ENCODE data around the gene STX12. TPM values are rescaled to one million over a fixed set of nuclear protein-coding genes. Genes with fewer than 3 reads are reported as not detected.
A peak's percentile ranks its signal among the peaks of the same experiment; 100 is the strongest.
"Not testable (repeated sequence)": the region's sequence is repeated elsewhere in the genome, so short reads cannot be mapped to it uniquely, and the experiment has no call there.

Gene STX12
- total RNA-seq, 1 donor from 2014 or later: 22.0 TPM

DNA sequence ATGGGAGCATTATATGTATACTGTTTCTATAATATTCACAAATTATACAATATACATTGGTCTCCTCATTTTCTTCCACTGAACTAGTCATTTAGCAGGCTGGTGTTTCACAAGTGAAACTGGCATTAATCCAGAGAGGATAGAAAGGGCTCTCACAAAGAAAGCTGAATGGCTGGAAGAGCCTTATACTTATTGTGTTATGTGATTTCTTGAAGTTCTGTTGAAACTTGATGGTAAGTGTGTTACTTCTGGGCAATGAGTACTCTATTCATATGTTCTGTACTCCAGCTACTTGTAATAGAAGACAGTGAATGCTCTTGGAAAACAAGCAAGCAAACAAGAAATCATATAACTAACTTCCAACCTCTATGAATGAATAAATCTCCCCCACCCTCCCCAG, 14.9 kb downstream of the STX12 start:
- H3K9me3 ChIP-seq (replicated peaks): no peaks in the 10 kb centered on the region
- peaks cover 78% of the 10 kb centered on the region for H3K4me1 ChIP-seq
- H3K27ac ChIP-seq (replicated peaks): peak overlapping the region; percentile 24
- intact Hi-C loops (cut with micrococcal nuclease): no loop called here
- H3K27me3 ChIP-seq (ENCODE audit: low read depth): no peaks in the 10 kb centered on the region
- no peak for DNase-seq
- no peak overlapping the region for H3K4me3 ChIP-seq
- TF ChIP-seq, protein P1, sequence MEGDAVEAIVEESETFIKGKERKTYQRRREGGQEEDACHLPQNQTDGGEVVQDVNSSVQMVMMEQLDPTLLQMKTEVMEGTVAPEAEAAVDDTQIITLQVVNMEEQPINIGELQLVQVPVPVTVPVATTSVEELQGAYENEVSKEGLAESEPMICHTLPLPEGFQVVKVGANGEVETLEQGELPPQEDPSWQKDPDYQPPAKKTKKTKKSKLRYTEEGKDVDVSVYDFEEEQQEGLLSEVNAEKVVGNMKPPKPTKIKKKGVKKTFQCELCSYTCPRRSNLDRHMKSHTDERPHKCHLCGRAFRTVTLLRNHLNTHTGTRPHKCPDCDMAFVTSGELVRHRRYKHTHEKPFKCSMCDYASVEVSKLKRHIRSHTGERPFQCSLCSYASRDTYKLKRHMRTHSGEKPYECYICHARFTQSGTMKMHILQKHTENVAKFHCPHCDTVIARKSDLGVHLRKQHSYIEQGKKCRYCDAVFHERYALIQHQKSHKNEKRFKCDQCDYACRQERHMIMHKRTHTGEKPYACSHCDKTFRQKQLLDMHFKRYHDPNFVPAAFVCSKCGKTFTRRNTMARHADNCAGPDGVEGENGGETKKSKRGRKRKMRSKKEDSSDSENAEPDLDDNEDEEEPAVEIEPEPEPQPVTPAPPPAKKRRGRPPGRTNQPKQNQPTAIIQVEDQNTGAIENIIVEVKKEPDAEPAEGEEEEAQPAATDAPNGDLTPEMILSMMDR (IDR thresholded peaks at IDR 0.05; ENCODE audit: borderline replicate concordance): no peak
- peaks cover 22% of the 10 kb centered on the region for H3K36me3 ChIP-seq

DNA sequence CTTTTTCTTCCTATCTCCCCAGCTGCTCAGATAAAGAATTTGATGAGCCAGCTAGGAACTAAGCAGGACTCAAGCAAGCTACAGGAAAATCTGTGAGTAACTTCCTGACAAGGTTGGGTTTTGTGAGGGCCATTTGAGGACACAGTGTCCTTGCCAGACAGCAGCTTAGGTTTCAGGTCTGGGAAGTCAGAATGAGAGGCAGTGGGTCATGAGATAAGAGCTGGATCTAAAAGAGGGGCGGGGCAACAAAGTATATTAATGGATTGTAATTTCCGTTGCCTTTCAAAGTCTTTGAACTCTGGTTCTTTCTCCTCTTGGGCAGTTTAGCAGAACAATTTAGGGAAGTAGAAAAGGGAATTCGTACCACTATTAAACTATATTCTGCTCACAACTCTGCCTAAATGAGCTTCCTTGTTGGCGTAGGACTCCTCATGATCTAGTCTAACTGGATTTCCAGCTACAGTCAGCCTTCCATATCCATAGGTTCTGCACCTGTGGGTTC, 16.6 kb downstream of the STX12 start:
- no peak overlapping the region for H3K4me3 ChIP-seq
- intact Hi-C loops (cut with micrococcal nuclease): no loop called here
- peaks cover 39% of the 10 kb centered on the region for H3K36me3 ChIP-seq
- peaks cover 61% of the 10 kb centered on the region for H3K4me1 ChIP-seq
- H3K27ac ChIP-seq (replicated peaks): peak overlapping the region; percentile 62
- DNase-seq: no peak
- H3K9me3 ChIP-seq (replicated peaks): no peaks in the 10 kb centered on the region
- TF ChIP-seq, protein P1 (IDR thresholded peaks at IDR 0.05; ENCODE audit: borderline replicate concordance): no peak
- H3K27me3 ChIP-seq (ENCODE audit: low read depth): no peaks in the 10 kb centered on the region

DNA sequence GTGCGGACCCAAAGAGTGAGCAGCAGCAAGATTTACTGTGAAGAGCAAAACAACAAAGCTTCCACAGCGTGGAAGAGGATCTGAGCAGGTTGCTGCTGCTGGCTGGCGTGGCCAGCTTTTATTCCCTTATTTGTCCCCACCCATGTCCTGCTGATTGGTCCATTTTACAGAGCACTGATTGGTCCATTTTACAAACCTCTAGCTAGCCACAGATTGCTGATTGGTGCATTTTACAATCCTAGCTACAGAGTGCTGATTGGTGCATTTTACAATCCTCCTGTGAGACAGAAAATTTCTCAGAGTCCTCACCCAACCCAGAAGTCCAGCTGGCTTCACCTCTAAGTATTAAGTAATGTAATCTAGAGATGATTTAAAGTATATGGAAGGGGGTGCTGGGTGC, 17.3 kb downstream of the STX12 start:
- H3K36me3 ChIP-seq: peaks cover 46% of the 10 kb centered on the region
- not testable (repeated sequence) for DNase-seq

DNA sequence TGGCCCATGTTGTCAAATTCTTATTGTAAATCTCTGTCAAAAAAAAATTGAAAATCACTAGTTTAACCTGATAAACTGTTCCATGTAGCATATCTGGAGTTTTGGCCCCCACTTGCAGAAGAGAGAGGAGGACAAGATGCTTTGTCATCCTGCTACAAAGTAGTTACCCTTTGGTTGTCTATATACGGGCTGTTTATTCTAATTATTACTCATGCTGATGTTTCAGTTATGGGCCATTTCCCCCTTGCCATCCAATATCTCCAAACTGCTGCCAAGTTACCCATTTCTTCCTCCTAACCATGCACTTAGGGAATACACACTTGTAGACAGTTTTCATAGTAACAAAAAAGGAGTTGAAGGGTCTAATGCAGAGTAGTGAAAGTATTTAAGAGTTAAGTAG, 22.6 kb downstream of the STX12 start:
- TF ChIP-seq, protein P1 (IDR thresholded peaks at IDR 0.05; ENCODE audit: borderline replicate concordance): no peak
- no peaks in the 10 kb centered on the region for H3K9me3 ChIP-seq (replicated peaks)
- DNase-seq: no peak
- peaks cover 88% of the 10 kb centered on the region for H3K36me3 ChIP-seq
- H3K4me3 ChIP-seq: no peak overlapping the region
- peaks cover 5% of the 10 kb centered on the region for H3K4me1 ChIP-seq
- no peaks in the 10 kb centered on the region for H3K27me3 ChIP-seq (ENCODE audit: low read depth)
- no peak overlapping the region for H3K27ac ChIP-seq (replicated peaks)
- intact Hi-C loops (cut with micrococcal nuclease): no loop called here

More for the DNA sequence above, 17.3 kb downstream of the STX12 start:
- H3K4me3 ChIP-seq; H3K9me3 ChIP-seq (replicated peaks); intact Hi-C loops (cut with micrococcal nuclease); H3K27me3 ChIP-seq (ENCODE audit: low read depth): not testable (repeated sequence)
- Histone ChIP-seq H3K4me1 (peaks cover 58% of the 10 kb centered on the region), H3K27ac (replicated peaks) (peak overlapping the region; percentile 62)

DNA sequence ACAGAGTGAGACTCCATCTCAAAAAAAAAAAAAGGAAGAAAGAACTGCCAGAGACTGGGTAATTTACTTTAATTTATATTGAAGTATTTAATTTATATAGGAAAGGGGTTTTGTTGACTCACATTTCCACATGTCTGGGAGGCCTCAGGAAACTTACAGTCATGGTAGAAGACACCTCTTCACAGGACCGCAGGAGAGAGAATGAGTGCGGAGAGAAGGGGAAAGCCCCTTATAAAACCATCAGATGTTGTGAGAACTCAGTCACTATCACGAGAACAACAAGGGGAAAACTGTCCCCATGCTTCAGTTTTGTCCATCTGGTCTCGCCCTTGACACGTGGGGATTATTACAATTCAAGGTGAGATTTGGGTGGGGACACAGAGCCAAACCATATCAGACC, 31.8 kb downstream of the STX12 start:
- peaks cover 74% of the 10 kb centered on the region for H3K36me3 ChIP-seq
- H3K9me3 ChIP-seq (replicated peaks): no peaks in the 10 kb centered on the region
- H3K27ac ChIP-seq (replicated peaks): no peak overlapping the region
- TF ChIP-seq, protein P1 (IDR thresholded peaks at IDR 0.05; ENCODE audit: borderline replicate concordance): no peak
- H3K4me1 ChIP-seq: no peaks in the 10 kb centered on the region
- DNase-seq: no peak
- no peak overlapping the region for H3K4me3 ChIP-seq
- intact Hi-C loops (cut with micrococcal nuclease): no loop called here
- no peaks in the 10 kb centered on the region for H3K27me3 ChIP-seq (ENCODE audit: low read depth)

DNA sequence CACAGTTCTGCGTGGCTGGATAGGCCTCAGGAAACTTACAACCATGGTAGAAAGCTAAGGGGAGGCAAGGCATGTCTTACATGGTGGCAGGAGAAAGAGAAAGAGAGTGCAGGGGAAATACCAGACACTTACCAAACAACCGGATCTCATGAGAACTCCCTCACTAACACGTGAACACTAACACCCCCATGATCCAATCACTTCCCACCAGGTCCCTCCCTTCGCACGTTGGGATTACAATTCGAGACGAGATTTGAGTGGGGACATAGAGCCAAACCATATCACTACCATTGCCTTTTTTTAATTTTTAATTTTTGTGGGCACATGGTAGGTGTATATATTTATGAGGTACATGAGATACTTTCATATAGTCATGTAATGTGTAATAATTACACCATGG, 33.7 kb downstream of the STX12 start:
- TF ChIP-seq, protein P1 (IDR thresholded peaks at IDR 0.05; ENCODE audit: borderline replicate concordance): no peak
- H3K4me1 ChIP-seq: no peaks in the 10 kb centered on the region
- no peak for DNase-seq
- intact Hi-C loops (cut with micrococcal nuclease): no loop called here
- H3K4me3 ChIP-seq: no peak overlapping the region
- H3K9me3 ChIP-seq (replicated peaks): no peaks in the 10 kb centered on the region
- H3K36me3 ChIP-seq: peaks cover 67% of the 10 kb centered on the region
- H3K27me3 ChIP-seq (ENCODE audit: low read depth): no peaks in the 10 kb centered on the region
- H3K27ac ChIP-seq (replicated peaks): no peak overlapping the region
